Lower lobe of right lung (tissue), 2 donors: ENCODE results near the gene INF2. TPM values are rescaled to one million over a fixed set of nuclear protein-coding genes. Genes with fewer than 3 reads are reported as not detected.
A peak's percentile ranks its signal among the peaks of the same experiment; 100 is the strongest.

ENCODE experiments used
- ATAC-seq, 2 donors: fragments of 200-7000 bp; cut with Tn5 transposase; one replicate each; pipeline ENCODE4 v1.9.1; 2020 to 2022; ENCODE audit warnings: mild to moderate bottlenecking in 2 of 2, moderate library complexity in 2 of 2
- DNase-seq: peaks from one replicate; pipeline ENCODE4 v3.0.0-alpha.2; 2020
- H3K27ac ChIP-seq: fragments of 200-600 bp; one replicate; pipeline ENCODE4 v1.8.0; 2022
- H3K27me3 ChIP-seq: fragments of 200-600 bp; one replicate; pipeline ENCODE4 v1.8.0; 2022; ENCODE audit warnings: low read depth
- H3K36me3 ChIP-seq: fragments of 200-600 bp; one replicate; pipeline ENCODE4 v1.8.0; 2022; ENCODE audit warnings: mild to moderate bottlenecking
- H3K4me1 ChIP-seq: fragments of 200-600 bp; one replicate; pipeline ENCODE4 v1.8.0; 2022
- H3K4me3 ChIP-seq: fragments of 200-600 bp; one replicate; pipeline ENCODE4 v1.8.0; 2022; ENCODE audit warnings: mild to moderate bottlenecking
- H3K9me3 ChIP-seq: fragments of 200-600 bp; one replicate; pipeline ENCODE4 v1.8.0; 2022
- CTCF ChIP-seq: fragments of 200-600 bp; IDR thresholded peaks from one replicate; pipeline ENCODE4 v1.8.0; 2022; ENCODE audit warnings: antibody characterized with exemption, mild to moderate bottlenecking
- intact Hi-C: fragments of 100-400 bp; cut with DNase I; formaldehyde crosslinking; loops from one replicate; pipeline ENCODE4 v1.11.0; 2022
- total RNA-seq: library from RNA; stranded (reverse); fragmentation: NEBNext Ultra II Directional; extraction: Animal tissue kit (Norgen Biotek cat#: 25700); gene quantifications from one replicate; pipeline ENCODE4 v1.2.1, GENCODE V29; 2021
- donor health status: DM: no; HTN: yes; CAD: no; lungs with severe emphysema.

Gene INF2
- total RNA-seq, 1 donor from 2014 or later: 116 TPM

GRCh38 chr14:104703269-104703668, 13.9 kb downstream of the INF2 start:
- Histone ChIP-seq H3K27ac (no peak overlapping the region), H3K4me3 (no peak overlapping the region), H3K4me1 (peaks cover 23% of the 10 kb centered on the region), H3K9me3 (no peaks in the 10 kb centered on the region), H3K27me3 (no peaks in the 10 kb centered on the region), H3K36me3 (peaks cover 59% of the 10 kb centered on the region)
- DNase-seq (no peak), ATAC-seq (no peak)
- TF ChIP-seq CTCF: no peak
- intact Hi-C loops: loop anchor here (10.0 kb wide), 1 partner anchor 48 kb away; no protein-coding TSS in a partner anchor

GRCh38 chr14:104704252-104704651, 14.8 kb downstream of the INF2 start:
- no peak for ATAC-seq
- H3K27ac ChIP-seq: no peak overlapping the region
- no peak overlapping the region for H3K4me3 ChIP-seq
- intact Hi-C loops: loop anchor here (10.0 kb wide), 1 partner anchor 49 kb away; no protein-coding TSS in a partner anchor
- no peak for TF ChIP-seq CTCF
- H3K9me3 ChIP-seq: no peaks in the 10 kb centered on the region
- H3K36me3 ChIP-seq: peaks cover 59% of the 10 kb centered on the region
- H3K27me3 ChIP-seq: no peaks in the 10 kb centered on the region
- no peak for DNase-seq
- H3K4me1 ChIP-seq: peaks cover 17% of the 10 kb centered on the region

- Histone ChIP-seq H3K27me3 (no peaks in the 10 kb centered on the region), H3K4me1 (peaks cover 7% of the 10 kb centered on the region), H3K4me3 (no peak overlapping the region), H3K36me3 (peaks cover 70% of the 10 kb centered on the region), H3K27ac (no peak overlapping the region), H3K9me3 (no peaks in the 10 kb centered on the region)
- intact Hi-C loops: loop anchor here (10.0 kb wide), 1 partner anchor 51 kb away; no protein-coding TSS in a partner anchor
- no peak for DNase-seq
- TF ChIP-seq CTCF: no peak
- ATAC-seq: no peak
These were observed 16.1 kb downstream of the INF2 start for GRCh38 chr14:104705340-104706047.

- intact Hi-C loops: loop anchor here (10.0 kb wide), 1 partner anchor 52 kb away; no protein-coding TSS in a partner anchor
- Histone ChIP-seq H3K36me3 (peaks cover 76% of the 10 kb centered on the region), H3K27me3 (no peaks in the 10 kb centered on the region), H3K4me3 (no peak overlapping the region), H3K27ac (no peak overlapping the region), H3K9me3 (no peaks in the 10 kb centered on the region), H3K4me1 (peaks cover 7% of the 10 kb centered on the region)
- DNase-seq (no peak), ATAC-seq (no peak)
- no peak for TF ChIP-seq CTCF
These were observed 17.6 kb downstream of the INF2 start for GRCh38 chr14:104706733-104707607.

GRCh38 chr14:104707608-104708595, 18.5 kb downstream of the INF2 start:
- DNase-seq: no peak
- peaks cover 76% of the 10 kb centered on the region for H3K36me3 ChIP-seq
- intact Hi-C loops: loop anchor here (10.0 kb wide), 1 partner anchor 53 kb away; no protein-coding TSS in a partner anchor

More at GRCh38 chr14:104707608-104708595, 18.5 kb downstream of the INF2 start:
- H3K27ac ChIP-seq: no peak overlapping the region
- no peak overlapping the region for H3K4me3 ChIP-seq
- H3K27me3 ChIP-seq: no peaks in the 10 kb centered on the region
- peak in 1 of 2 donors; percentile 2 for ATAC-seq
- H3K4me1 ChIP-seq: peaks cover 7% of the 10 kb centered on the region
- TF ChIP-seq CTCF: no peak
- no peaks in the 10 kb centered on the region for H3K9me3 ChIP-seq
